HEK293 (cell line): ENCODE measurements around the gene RTN4.

Source experiments
- CTCF ChIA-PET: fragments of 350-600 bp; formaldehyde crosslinking; extraction: SDS; loops from one replicate; lab custom pipeline; 2021; ENCODE audit warnings: antibody characterized with exemption; lab: Yijun Ruan, JAX
- POLR2A ChIA-PET: fragments of 300-600 bp; formaldehyde crosslinking; extraction: SDS; loops from one replicate; lab custom pipeline; 2020; ENCODE audit warnings: antibody characterized with exemption, inconsistent platforms; lab: Yijun Ruan, JAX
- H3K27ac ChIP-seq: fragments of 200-500 bp; sonication (Bioruptor generic); 2 replicates; pipeline ENCODE4 v1.5.1; 2014; ENCODE audit warnings: low read depth, low read length, control low read depth, inconsistent platforms; ENCODE audit errors: extremely low read depth
- H3K36me3 ChIP-seq, 2 experiments: fragments of 200-500 bp in 1 of 2; sonication (Bioruptor generic) in 1 of 2; 1 replicate in 1 of 2; 2 replicates in 1 of 2; pipeline ENCODE4 v1.5.1; 2014 to 2017; ENCODE audit warnings: inconsistent platforms in 2 of 2, low read length in 2 of 2; ENCODE audit not compliant: control insufficient read depth in 2 of 2, insufficient read depth in 1 of 2
- H3K4me1 ChIP-seq: fragments of 200-500 bp; sonication (Bioruptor generic); 2 replicates; pipeline ENCODE4 v1.5.1; 2014; ENCODE audit warnings: mild to moderate bottlenecking, low read length, inconsistent platforms; ENCODE audit not compliant: control insufficient read depth, insufficient read depth
- H3K4me3 ChIP-seq: 2 replicates; pipeline ENCODE4 v1.5.1; 2011; ENCODE audit warnings: low read depth, mild to moderate bottlenecking, control low read depth, low read length, moderate library complexity
- H3K9me3 ChIP-seq: fragments of 200-500 bp; sonication (Bioruptor generic); 2 replicates; pipeline ENCODE4 v1.5.1; 2014; ENCODE audit warnings: low read depth, low read length, inconsistent platforms; ENCODE audit not compliant: control insufficient read depth, insufficient read depth
- FEZF1 ChIP-seq: fragments of 450-650 bp; formaldehyde crosslinking; IDR thresholded peaks from 2 replicates; pipeline ENCODE4 v1.5.1; 2016; ENCODE audit warnings: missing biosample characterization, missing genetic modification characterization
- IKZF3 ChIP-seq: fragments of 450-650 bp; IDR thresholded peaks from 2 replicates; pipeline ENCODE4 v1.5.0; 2018; ENCODE audit warnings: missing biosample characterization, mild to moderate bottlenecking, missing genetic modification characterization, moderate library complexity
- OSR2 ChIP-seq: fragments of 450-650 bp; formaldehyde crosslinking; IDR thresholded peaks from 2 replicates; pipeline ENCODE4 v1.5.1; 2016; ENCODE audit warnings: missing biosample characterization, missing genetic modification characterization
- SETDB1 ChIP-seq: IDR thresholded peaks from one replicate; pipeline ENCODE4 v1.6.1; 2017; ENCODE audit warnings: mild to moderate bottlenecking, low read length, moderate library complexity, mixed read lengths; ENCODE audit not compliant: insufficient read length
- SP3 ChIP-seq: fragments of 450-650 bp; formaldehyde crosslinking; IDR thresholded peaks from 2 replicates; pipeline ENCODE4 v1.5.1; 2016; ENCODE audit warnings: missing biosample characterization, missing genetic modification characterization
- ZNF16 ChIP-seq: fragments of 450-650 bp; formaldehyde crosslinking; IDR thresholded peaks from 2 replicates; pipeline ENCODE4 v1.5.1; 2016; ENCODE audit warnings: low read depth, missing biosample characterization, missing genetic modification characterization
- ZNF292 ChIP-seq: fragments of 450-650 bp; formaldehyde crosslinking; IDR thresholded peaks from 2 replicates; pipeline ENCODE4 v1.5.1; 2016; ENCODE audit warnings: low read depth, missing biosample characterization, missing genetic modification characterization, borderline replicate concordance
- ZNF335 ChIP-seq: fragments of 450-650 bp; formaldehyde crosslinking; conservative IDR thresholded peaks from 2 replicates; pipeline ENCODE4 v1.5.1; 2016; ENCODE audit warnings: missing biosample characterization, missing genetic modification characterization
- ZNF473 ChIP-seq: fragments of 450-650 bp; formaldehyde crosslinking; IDR thresholded peaks from 2 replicates; pipeline ENCODE4 v1.5.1; 2017; ENCODE audit warnings: missing biosample characterization, missing genetic modification characterization
- ZNF48 ChIP-seq: fragments of 450-650 bp; formaldehyde crosslinking; IDR thresholded peaks from 2 replicates; pipeline ENCODE4 v1.5.1; 2016; ENCODE audit warnings: missing biosample characterization, missing genetic modification characterization
- ZNF560 ChIP-seq: fragments of 450-650 bp; formaldehyde crosslinking; IDR thresholded peaks from 2 replicates; pipeline ENCODE4 v1.5.1; 2017; ENCODE audit warnings: missing biosample characterization, missing genetic modification characterization, borderline replicate concordance
- ZNF776 ChIP-seq: fragments of 450-650 bp; formaldehyde crosslinking; IDR thresholded peaks from 2 replicates; pipeline ENCODE4 v1.5.0; 2017; ENCODE audit warnings: missing biosample characterization, missing genetic modification characterization, borderline replicate concordance
- ZSCAN30 ChIP-seq: fragments of 450-650 bp; IDR thresholded peaks from 2 replicates; pipeline ENCODE4 v1.5.1; 2018; ENCODE audit warnings: missing biosample characterization, mild to moderate bottlenecking, missing genetic modification characterization, moderate library complexity
- ZXDB ChIP-seq: fragments of 450-650 bp; formaldehyde crosslinking; IDR thresholded peaks from 2 replicates; pipeline ENCODE4 v1.5.1; 2016; ENCODE audit warnings: missing biosample characterization, missing genetic modification characterization
- TF ChIP-seq, protein P1 (sequence below): fragments of 450-650 bp; formaldehyde crosslinking; IDR thresholded peaks from 2 replicates; pipeline ENCODE4 v1.5.1; 2017; ENCODE audit warnings: missing biosample characterization, missing genetic modification characterization
- TF ChIP-seq, protein P2 (sequence below): fragments of 450-650 bp; formaldehyde crosslinking; IDR thresholded peaks from 2 replicates; pipeline ENCODE4 v1.5.1; 2017; ENCODE audit warnings: missing biosample characterization, missing genetic modification characterization
- TF ChIP-seq, protein P3 (sequence below): fragments of 450-650 bp; formaldehyde crosslinking; IDR thresholded peaks from 2 replicates; pipeline ENCODE4 v1.5.0; 2017; ENCODE audit warnings: missing biosample characterization, missing genetic modification characterization, borderline replicate concordance
- TF ChIP-seq, protein P4 (sequence below): fragments of 450-650 bp; formaldehyde crosslinking; IDR thresholded peaks from 2 replicates; pipeline ENCODE4 v1.5.1; 2016; ENCODE audit warnings: missing biosample characterization, missing genetic modification characterization
- TF ChIP-seq, protein P5 (sequence below): fragments of 450-650 bp; formaldehyde crosslinking; IDR thresholded peaks from 2 replicates; pipeline ENCODE4 v1.5.1; 2017; ENCODE audit warnings: missing biosample characterization, mild to moderate bottlenecking, missing genetic modification characterization, moderate library complexity
- TF ChIP-seq, protein P6 (sequence below): fragments of 450-650 bp; formaldehyde crosslinking; IDR thresholded peaks from 2 replicates; pipeline ENCODE4 v1.5.1; 2016; ENCODE audit warnings: missing biosample characterization, missing genetic modification characterization

RTN4 gene

DNA sequence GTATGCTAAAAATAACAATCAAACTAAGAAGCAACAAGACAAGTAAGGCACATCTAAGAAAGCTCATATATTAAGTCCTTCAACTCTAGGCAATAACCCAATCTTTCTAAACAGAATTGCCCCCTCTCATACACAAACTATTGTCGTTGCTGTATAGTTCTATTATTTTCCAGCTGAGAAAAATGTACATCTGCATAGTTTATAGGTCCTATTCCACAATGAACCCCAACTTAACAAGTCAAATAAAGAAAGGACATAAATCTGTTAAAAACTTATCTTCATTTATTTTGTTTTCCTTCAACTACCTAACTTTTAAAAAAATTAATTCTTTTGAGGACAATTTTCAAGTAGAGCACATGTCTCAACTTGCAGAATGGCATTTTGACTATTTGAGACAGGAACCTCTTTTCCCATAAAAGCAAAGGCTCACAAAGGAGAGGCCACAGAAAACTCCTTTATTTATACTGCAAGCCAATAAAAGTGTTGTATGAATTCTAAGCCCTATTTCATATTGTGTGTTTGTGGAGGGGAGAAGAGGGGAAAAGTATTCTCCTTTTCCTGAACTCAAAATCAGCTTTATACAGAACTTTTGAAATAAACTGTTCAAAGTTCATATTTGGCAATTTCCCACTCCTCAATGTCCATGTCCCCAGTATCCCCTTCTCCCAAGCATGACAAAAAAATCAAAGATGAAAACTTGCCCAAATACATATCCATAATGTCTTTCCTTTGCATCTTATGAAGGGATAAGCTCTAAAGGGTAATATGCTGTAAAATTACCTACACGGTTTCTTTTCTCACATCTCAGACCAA is 37.4 kb downstream of the RTN4 start:
- Histone ChIP-seq H3K36me3 (no peaks in the 10 kb centered on the region), H3K27ac (peak overlapping the region; percentile 38), H3K9me3 (no peaks in the 10 kb centered on the region), H3K4me3 (no peak overlapping the region)
- ChIA-PET POLR2A (interaction anchor here (1.7 to 1.9 kb wide), 2 partner anchors 13 to 37 kb away, joined by 3 to 8 read pairs; partner anchors contain the start of gene RTN4), CTCF (interaction anchor here (0.6 to 11.8 kb wide), 13 partner anchors 10 to 1213 kb away, joined by 3 to 121 read pairs (median 5); no protein-coding TSS in a partner anchor)
- TF ChIP-seq ZSCAN30 (tag by site-specific recombination) (peak; percentile 38; the same call in 1 of the 2 replicates), SP3 (tag by site-specific recombination) (no peak), ZXDB (tag by site-specific recombination) (0 out of 2 replicates have a peak, but pooled peaks have one; percentile 10), IKZF3 (tag by site-specific recombination) (peak; percentile 44; the same call in 1 of the 2 replicates), ZNF335 (tag by site-specific recombination) (peak; percentile 31; the same call in 1 of the 2 replicates), ZNF48 (tag by site-specific recombination) (no peak), FEZF1 (tag by site-specific recombination) (peak; percentile 66; the same call in 1 of the 2 replicates)
- TF ChIP-seq, protein P1, sequence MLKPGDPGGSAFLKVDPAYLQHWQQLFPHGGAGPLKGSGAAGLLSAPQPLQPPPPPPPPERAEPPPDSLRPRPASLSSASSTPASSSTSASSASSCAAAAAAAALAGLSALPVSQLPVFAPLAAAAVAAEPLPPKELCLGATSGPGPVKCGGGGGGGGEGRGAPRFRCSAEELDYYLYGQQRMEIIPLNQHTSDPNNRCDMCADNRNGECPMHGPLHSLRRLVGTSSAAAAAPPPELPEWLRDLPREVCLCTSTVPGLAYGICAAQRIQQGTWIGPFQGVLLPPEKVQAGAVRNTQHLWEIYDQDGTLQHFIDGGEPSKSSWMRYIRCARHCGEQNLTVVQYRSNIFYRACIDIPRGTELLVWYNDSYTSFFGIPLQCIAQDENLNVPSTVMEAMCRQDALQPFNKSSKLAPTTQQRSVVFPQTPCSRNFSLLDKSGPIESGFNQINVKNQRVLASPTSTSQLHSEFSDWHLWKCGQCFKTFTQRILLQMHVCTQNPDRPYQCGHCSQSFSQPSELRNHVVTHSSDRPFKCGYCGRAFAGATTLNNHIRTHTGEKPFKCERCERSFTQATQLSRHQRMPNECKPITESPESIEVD (tag by site-specific recombination) = peak; percentile 86
- TF ChIP-seq, all 188 proteins: peak for 6
- peaks cover 27% of the 10 kb centered on the region for H3K4me1 ChIP-seq

DNA sequence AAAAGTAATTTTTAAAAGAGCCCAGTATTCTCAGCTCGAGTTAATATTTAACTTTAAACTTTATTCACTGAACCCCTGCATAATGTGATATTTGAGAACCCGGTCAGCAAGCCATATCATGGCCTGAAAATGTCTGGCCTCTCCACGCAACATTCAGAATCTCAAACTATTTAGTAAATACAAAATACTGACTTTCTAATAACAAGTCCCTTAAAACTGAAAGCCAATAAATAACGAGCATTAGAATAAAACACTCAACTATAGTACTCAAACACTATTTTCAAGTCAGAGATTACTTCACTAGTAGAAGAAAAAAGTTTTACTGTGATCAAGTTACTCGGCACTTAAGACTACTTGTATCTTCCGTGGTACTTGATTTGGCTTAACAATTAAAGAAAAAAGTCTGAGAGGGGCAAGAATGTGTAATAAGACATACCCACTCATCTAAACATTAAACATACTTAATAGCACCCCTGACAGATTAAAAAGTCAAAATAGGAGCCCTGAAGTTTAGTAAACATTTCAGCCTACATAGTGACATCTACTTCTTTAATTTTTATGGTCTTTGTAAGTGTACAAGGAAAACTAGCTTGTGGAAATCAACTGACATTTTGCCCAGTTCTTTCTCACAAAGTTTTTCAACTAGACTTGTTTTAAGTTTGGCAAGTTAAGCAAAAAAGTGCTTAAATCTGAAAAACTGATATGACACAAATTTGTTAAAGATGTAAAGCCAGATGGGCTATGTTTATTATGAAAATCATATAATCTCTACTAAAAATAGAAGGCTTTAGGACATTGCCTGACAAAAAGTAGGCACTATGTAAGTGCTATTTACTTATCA is 38.2 kb downstream of the RTN4 start:
- Histone ChIP-seq H3K4me1 (peaks cover 27% of the 10 kb centered on the region), H3K27ac (peak overlapping the region; percentile 38; the same call in 1 of the 2 replicates), H3K9me3 (no peaks in the 10 kb centered on the region), H3K36me3 (no peaks in the 10 kb centered on the region), H3K4me3 (no peak overlapping the region)
- CTCF ChIA-PET = interaction anchor here (0.6 to 11.8 kb wide), 9 partner anchors 9 to 1100 kb away, joined by 3 to 121 read pairs (median 8); no protein-coding TSS in a partner anchor
- POLR2A ChIA-PET = interaction anchor here (1.1 to 1.9 kb wide), 3 partner anchors 12 to 38 kb away, joined by 3 to 8 read pairs (median 7); partner anchors contain the start of gene RTN4
- TF ChIP-seq SETDB1 = no peak
- TF ChIP-seq ZNF292 = no peak
- TF ChIP-seq, protein P2, sequence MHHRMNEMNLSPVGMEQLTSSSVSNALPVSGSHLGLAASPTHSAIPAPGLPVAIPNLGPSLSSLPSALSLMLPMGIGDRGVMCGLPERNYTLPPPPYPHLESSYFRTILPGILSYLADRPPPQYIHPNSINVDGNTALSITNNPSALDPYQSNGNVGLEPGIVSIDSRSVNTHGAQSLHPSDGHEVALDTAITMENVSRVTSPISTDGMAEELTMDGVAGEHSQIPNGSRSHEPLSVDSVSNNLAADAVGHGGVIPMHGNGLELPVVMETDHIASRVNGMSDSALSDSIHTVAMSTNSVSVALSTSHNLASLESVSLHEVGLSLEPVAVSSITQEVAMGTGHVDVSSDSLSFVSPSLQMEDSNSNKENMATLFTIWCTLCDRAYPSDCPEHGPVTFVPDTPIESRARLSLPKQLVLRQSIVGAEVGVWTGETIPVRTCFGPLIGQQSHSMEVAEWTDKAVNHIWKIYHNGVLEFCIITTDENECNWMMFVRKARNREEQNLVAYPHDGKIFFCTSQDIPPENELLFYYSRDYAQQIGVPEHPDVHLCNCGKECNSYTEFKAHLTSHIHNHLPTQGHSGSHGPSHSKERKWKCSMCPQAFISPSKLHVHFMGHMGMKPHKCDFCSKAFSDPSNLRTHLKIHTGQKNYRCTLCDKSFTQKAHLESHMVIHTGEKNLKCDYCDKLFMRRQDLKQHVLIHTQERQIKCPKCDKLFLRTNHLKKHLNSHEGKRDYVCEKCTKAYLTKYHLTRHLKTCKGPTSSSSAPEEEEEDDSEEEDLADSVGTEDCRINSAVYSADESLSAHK (tag by site-specific recombination) = no peak
- no peak for TF ChIP-seq OSR2 (tag by site-specific recombination)
- TF ChIP-seq, protein P3, sequence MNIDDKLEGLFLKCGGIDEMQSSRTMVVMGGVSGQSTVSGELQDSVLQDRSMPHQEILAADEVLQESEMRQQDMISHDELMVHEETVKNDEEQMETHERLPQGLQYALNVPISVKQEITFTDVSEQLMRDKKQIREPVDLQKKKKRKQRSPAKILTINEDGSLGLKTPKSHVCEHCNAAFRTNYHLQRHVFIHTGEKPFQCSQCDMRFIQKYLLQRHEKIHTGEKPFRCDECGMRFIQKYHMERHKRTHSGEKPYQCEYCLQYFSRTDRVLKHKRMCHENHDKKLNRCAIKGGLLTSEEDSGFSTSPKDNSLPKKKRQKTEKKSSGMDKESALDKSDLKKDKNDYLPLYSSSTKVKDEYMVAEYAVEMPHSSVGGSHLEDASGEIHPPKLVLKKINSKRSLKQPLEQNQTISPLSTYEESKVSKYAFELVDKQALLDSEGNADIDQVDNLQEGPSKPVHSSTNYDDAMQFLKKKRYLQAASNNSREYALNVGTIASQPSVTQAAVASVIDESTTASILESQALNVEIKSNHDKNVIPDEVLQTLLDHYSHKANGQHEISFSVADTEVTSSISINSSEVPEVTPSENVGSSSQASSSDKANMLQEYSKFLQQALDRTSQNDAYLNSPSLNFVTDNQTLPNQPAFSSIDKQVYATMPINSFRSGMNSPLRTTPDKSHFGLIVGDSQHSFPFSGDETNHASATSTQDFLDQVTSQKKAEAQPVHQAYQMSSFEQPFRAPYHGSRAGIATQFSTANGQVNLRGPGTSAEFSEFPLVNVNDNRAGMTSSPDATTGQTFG (tag by site-specific recombination) = no peak
- no peak for TF ChIP-seq ZNF776
- TF ChIP-seq ZNF473 (tag by site-specific recombination) = no peak
- no peak for TF ChIP-seq ZNF16 (tag by site-specific recombination)
- TF ChIP-seq, protein P4, sequence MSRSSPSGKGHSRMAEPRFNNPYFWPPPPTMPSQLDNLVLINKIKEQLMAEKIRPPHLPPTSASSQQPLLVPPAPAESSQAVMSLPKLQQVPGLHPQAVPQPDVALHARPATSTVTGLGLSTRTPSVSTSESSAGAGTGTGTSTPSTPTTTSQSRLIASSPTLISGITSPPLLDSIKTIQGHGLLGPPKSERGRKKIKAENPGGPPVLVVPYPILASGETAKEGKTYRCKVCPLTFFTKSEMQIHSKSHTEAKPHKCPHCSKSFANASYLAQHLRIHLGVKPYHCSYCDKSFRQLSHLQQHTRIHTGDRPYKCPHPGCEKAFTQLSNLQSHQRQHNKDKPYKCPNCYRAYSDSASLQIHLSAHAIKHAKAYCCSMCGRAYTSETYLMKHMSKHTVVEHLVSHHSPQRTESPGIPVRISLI (tag by site-specific recombination) = peak; percentile 57; the same call in 1 of the 2 replicates
- TF ChIP-seq, protein P5, sequence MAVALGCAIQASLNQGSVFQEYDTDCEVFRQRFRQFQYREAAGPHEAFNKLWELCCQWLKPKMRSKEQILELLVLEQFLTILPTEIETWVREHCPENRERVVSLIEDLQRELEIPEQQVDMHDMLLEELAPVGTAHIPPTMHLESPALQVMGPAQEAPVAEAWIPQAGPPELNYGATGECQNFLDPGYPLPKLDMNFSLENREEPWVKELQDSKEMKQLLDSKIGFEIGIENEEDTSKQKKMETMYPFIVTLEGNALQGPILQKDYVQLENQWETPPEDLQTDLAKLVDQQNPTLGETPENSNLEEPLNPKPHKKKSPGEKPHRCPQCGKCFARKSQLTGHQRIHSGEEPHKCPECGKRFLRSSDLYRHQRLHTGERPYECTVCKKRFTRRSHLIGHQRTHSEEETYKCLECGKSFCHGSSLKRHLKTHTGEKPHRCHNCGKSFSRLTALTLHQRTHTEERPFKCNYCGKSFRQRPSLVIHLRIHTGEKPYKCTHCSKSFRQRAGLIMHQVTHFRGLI (tag by site-specific recombination) = no peak
- TF ChIP-seq, protein P6, sequence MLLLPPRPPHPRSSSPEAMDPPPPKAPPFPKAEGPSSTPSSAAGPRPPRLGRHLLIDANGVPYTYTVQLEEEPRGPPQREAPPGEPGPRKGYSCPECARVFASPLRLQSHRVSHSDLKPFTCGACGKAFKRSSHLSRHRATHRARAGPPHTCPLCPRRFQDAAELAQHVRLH (tag by site-specific recombination) = no peak
- no peak for TF ChIP-seq ZNF560 (tag by site-specific recombination)
